ENCODE results near the gene MCEMP1.
A peak's percentile ranks its signal among the peaks of the same experiment; 100 is the strongest.

Gene MCEMP1

DNA sequence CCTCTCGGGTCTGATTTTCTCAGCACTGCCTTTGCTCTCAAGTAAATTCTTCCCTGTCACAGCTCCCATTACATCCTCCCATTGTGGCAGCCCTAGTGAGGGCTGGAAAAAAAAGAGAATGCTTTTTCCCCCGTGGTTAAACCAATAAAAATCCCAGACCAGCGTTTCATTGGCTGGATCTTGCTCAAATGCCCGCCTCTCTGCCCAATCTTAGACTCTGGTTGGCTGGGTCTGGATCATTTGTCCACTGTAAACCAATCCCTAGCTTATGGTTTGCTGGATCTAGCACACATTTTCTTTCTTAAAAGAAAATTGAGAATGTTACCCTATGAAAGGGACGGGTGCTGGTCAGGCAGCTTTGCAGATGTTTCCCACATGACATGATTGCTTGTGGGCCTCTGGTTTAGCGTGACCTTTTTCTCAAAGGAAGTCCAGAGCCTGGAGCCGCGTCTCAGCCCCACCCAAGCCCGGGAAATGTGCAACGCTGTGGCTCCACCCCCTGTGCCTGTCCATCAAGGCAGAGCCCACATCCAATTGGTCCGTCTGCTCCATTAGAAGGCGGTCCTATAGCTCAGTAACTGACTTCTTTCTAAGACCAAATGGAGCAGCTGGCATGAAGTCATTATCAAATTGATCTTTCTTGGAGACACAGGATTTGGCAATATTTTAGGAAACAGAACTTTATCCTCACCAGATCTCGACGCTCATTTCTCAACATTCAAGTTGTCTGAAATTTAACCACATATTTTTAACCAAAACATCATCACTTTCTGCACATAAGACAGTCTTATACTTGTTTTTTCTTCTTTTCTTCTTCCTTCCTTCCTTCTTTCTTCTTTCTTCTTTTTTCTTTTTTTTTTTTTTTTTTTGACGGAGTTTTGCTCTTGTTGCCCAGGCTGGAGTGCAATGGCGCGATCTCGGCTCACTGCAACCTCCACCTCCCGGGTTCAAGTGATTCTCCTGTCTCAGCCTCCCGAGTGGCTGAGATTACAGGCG lies 2.6 kb upstream of the MCEMP1 start:
- H3K4me3 ChIP-seq (ENCODE audit: low read length), result no peak overlapping the region
- TF ChIP-seq ZNF274 (IDR thresholded peaks at IDR 0.05; ENCODE audit: low read depth, low read length), result no peak

DNA sequence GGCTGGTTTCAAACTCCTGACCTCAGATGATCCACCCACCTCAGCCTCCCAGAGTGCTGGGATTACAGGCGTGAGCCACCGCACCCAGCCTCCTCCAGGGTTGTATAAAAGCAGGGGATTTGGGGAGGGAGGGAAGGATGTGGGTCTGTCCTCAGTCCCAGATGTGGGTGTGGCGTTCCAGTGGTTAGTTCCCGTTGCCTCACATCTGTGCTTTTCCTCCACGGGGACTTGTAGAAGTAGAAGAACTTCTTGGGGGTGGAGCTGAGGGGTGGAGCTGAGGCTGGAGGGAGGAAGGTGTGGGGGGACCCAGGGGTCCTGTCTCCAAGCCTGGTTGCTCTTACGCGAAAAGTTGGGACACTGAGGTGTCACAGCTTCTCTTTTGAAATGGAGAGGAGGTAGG lies 514 bp upstream of the MCEMP1 start:
- no peak for TF ChIP-seq ZNF274 (IDR thresholded peaks at IDR 0.05; ENCODE audit: low read depth, low read length)
- H3K4me3 ChIP-seq (ENCODE audit: low read length), result no peak overlapping the region

DNA sequence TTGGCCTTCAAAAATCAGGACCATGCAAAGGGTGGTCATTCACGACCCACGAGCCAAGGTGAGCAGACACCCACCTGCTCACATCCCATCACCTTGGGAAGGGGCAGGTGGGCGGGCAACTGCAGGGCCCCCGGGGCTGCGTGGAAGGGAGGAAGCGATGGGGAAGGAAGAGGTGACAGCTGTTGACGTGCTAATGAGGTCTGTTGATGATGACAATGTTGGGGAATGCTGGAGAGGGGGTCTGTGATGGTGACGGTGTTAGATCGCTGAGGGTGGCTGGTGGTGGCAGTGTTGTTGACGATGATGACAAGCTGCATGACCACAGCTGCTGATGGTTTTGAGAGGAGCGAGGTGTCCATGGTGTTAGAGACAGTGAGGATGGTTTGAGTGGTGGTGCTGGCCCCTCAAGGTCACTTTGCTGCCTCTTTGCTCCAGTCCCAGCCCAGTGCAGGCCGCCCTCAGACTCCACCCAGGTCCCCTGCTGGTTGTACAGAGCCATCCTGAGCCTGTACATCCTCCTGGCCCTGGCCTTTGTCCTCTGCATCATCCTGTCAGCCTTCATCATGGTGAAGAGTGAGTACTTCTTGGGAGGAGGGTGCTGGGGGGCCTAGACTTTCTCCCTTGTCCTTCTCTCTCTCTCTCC lies 900 bp downstream of the MCEMP1 start:
- no peak for TF ChIP-seq ZNF274 (IDR thresholded peaks at IDR 0.05; ENCODE audit: low read depth, low read length)
- no peak overlapping the region for H3K4me3 ChIP-seq (ENCODE audit: low read length)

DNA sequence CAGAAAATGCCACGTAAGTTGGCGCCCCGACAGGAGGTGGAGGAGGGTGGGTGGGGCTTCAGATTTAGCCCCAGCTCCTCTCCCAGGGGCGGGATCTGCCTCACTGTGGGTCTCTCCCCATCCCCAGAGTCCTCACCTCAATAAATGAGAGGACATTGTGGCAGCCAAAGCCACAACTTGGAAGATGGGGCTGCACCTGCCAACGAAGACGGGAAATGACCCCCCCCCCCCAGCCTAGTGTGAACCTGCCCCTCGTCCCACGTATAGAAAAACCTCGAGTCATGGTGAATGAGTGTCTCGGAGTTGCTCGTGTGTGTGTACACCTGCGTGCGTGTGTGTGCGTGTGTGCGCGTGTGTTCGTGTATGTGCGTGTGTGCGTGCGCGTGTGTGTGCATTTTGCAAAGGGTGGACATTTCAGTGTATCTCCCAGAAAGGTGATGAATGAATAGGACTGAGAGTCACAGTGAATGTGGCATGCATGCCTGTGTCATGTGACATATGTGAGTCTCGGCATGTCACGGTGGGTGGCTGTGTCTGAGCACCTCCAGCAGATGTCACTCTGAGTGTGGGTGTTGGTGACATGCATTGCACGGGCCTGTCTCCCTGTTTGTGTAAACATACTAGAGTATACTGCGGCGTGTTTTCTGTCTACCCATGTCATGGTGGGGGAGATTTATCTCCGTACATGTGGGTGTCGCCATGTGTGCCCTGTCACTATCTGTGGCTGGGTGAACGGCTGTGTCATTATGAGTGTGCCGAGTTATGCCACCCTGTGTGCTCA lies 2.3 kb downstream of the MCEMP1 start:
- no peak for TF ChIP-seq ZNF274 (IDR thresholded peaks at IDR 0.05; ENCODE audit: low read depth, low read length)
- no peak overlapping the region for H3K4me3 ChIP-seq (ENCODE audit: low read length)

- TF ChIP-seq ZNF274 (IDR thresholded peaks at IDR 0.05; ENCODE audit: low read depth, low read length), result no peak
- peak overlapping the region; percentile 16; the same call in 1 of the 2 replicates for H3K4me3 ChIP-seq (ENCODE audit: low read length)
These were observed 3.1 kb downstream of the MCEMP1 start for GRCh38 chr19:7679771-7680605.

DNA sequence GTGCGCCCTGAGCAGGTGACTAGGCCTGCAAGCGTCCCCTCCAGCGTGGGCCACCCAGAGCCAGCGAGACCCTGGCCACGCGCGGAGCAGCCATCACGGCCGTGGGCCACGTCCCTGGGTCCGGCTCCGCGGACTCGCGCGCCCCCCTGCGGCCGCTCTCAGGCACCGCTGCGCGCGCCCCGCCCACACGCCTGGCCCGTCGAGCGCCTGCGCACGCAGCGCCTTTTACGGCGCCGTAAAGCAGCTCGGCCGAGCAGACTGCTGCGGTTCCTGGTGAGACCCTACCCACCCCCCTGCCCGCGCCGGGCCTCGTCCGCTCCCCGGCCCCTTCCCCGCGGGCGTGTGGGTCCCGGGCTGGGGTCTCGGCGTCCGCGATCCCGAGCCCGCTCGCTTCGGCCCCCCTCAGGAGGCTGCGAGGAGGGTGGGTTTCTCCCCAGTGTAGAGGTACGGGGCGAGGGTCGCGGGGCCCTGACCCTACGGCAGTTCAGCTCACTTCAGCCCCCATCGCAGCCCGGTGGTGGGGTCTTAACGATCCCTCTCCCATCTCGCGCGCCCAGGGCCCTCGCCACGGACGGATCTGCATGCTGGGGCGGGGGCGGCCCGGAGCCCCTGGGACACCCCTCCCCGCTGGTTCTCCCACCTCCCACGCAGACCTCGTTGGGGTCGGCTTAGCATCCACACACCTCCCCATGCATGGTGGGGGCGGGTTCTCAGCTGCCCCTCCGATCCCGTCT lies 3.9 kb downstream of the MCEMP1 start, which contains the start of gene TRAPPC5:
Gene TRAPPC5, plus strand, starts transcription at position 228 of the 734 bp plus-strand sequence. CDS start 1,421 bp downstream, outside the sequence.
- H3K4me3 ChIP-seq (ENCODE audit: low read length), result peak within 1 kb of the TSS; percentile 90
- TF ChIP-seq ZNF274 (IDR thresholded peaks at IDR 0.05; ENCODE audit: low read depth, low read length), result no peak

DNA sequence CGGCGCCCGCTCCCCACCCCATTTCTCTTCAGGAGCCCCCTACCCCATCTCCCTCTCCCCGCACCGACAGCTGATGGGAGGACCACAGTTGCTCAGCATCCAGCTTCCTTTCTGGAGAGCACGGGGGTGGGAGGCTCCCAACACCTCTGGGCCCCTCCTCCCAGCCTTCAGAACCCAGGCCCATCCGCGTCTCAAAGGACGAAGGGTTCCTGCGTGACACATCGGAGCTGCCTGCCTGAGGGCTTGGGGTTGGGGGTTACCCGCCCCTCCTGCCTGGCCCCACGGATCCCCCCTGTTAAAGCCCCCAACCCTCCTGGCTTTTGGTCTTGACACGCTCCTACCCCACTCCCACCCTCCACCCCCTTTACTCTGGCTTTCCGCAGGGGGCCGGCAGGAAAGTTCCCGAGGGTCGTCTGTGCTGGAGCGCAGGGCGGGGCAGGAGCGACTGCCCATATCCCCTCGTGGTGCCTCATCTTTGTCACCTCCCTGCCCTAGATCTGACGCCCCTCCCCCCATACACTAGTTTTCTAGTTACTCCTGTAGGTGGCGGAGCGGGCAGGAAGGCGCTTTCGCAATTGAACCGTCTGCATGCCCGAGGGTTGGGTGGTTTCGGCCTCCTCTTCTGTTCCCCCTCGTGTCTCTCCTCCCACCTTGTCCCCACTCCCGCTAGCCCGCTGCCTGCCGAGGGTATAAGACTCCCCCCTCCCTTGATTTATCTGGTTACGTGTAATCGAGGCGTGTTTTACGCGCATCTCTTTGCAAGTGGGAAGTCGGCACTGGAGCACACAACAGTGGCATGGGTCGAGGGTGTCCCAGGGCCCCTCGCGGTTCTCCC lies 4.7 kb downstream of the MCEMP1 start:
- TF ChIP-seq ZNF274 (IDR thresholded peaks at IDR 0.05; ENCODE audit: low read depth, low read length), result no peak
- H3K4me3 ChIP-seq (ENCODE audit: low read length), result peak overlapping the region; percentile 90

DNA sequence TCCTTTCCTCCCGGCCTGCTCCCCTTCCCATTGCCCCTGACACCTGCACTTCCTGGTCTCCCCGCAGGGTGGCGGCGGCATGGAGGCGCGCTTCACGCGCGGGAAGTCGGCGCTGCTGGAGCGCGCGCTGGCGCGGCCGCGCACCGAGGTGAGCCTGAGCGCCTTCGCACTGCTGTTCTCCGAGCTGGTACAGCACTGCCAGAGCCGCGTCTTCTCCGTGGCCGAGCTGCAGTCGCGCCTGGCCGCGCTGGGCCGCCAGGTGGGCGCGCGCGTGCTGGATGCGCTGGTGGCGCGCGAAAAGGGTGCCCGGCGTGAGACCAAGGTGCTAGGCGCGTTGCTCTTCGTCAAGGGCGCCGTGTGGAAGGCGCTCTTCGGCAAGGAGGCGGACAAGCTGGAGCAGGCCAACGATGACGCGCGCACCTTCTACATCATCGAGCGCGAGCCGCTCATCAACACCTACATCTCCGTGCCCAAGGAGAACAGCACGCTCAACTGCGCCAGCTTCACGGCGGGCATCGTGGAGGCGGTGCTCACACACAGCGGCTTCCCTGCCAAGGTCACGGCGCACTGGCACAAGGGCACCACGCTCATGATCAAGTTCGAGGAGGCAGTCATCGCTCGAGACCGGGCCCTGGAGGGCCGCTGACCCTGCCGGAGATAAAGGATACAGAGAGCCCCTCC lies 5.4 kb downstream of the MCEMP1 start:
- H3K4me3 ChIP-seq (ENCODE audit: low read length), result peak overlapping the region; percentile 90; the same call in 1 of the 2 replicates
- no peak for TF ChIP-seq ZNF274 (IDR thresholded peaks at IDR 0.05; ENCODE audit: low read depth, low read length)

GRCh38 chr19:7685546-7686445 lies 8.9 kb downstream of the MCEMP1 start:
- no peak overlapping the region for H3K4me3 ChIP-seq (ENCODE audit: low read length)
- TF ChIP-seq ZNF274 (IDR thresholded peaks at IDR 0.05; ENCODE audit: low read depth, low read length), result no peak

GRCh38 chr19:7687177-7687576 lies 10.3 kb downstream of the MCEMP1 start:
- TF ChIP-seq ZNF274 (IDR thresholded peaks at IDR 0.05; ENCODE audit: low read depth, low read length), result no peak
- no peak overlapping the region for H3K4me3 ChIP-seq (ENCODE audit: low read length)

Measured in GM08714 (cell line).